Measurements from ENCODE around the gene LEMD1.
"Not testable (repeated sequence)": the region's sequence is repeated elsewhere in the genome, so short reads cannot be mapped to it uniquely, and the experiment has no call there.

Gene LEMD1

DNA sequence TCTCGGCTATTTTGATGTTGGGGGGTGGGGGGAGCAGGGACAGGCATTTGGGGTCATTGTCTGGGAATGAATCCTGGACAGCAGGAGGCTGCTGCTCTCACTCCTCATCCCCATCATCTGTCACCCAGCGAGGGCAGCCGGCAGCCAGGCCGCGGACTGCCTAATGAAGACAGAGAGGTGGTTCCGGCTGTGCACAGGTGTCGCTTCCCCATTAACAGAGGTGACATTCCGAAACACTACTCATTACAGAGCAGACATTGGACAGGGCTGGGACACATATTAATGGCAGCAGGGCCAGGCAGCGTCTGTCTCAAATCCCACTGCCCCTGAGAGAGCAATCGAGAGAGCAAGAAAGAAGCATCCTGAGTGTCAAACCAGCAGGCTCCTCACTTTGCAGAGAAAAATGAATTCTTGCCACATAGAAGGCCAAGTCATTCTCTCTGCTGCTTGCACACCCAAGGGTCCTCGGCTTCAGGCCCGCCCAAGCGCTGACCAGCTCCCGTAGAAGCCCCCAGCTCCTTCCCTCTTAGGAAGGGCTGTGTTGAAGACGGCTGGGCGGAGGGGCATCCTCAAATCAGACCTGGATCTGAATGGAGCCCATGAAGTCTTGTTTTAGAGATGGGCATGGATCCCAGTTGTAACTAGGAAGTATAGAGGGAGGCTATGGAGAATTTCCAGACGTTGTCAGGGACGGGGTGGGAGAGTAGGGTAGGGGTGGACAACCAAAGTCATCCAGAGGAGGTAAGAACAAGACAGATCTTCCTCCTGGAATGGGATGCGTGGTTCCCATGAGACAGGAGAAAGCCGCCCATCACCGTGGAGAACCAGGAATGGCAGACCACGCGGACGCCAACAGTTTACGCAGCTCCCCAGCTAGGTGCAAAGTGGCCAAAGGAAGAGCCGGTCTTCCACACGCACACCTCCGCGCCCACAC, 8.2 kb upstream of the LEMD1 start:
- no peak for DNase-seq (ENCODE audit: low read depth)

DNA sequence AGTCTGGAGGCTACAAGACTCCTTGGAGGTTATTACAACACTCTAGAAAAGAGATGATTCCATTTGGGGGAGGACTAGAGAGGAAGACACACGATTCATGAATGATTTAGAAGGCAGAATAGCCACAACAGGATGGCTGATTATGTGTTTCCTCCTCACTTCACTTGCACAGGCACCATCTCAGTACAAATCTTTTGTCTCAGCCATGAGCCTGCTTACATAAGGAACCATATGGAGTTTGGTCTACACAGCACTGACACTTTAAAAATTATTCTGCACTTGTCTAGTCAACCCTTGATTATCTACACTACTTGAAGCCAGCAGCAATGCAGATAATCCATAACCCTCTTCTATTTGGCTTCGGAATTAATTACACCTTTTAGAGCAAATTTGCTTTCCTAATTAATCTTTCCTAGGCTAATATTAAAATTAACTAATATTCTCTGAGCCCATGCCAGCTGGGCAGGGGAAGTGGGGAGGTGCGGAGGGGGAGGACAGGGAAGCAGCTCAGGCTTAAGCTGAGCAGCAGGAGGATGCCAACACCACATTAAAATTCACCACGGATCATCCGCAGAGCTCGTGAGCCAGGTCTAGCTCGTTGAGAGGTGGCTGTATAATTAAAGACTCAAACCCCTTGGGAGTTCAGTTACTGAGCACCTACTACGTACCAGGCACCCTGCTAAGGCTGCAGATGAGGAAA, 3.2 kb upstream of the LEMD1 start:
- no peak for DNase-seq (ENCODE audit: low read depth)

DNA sequence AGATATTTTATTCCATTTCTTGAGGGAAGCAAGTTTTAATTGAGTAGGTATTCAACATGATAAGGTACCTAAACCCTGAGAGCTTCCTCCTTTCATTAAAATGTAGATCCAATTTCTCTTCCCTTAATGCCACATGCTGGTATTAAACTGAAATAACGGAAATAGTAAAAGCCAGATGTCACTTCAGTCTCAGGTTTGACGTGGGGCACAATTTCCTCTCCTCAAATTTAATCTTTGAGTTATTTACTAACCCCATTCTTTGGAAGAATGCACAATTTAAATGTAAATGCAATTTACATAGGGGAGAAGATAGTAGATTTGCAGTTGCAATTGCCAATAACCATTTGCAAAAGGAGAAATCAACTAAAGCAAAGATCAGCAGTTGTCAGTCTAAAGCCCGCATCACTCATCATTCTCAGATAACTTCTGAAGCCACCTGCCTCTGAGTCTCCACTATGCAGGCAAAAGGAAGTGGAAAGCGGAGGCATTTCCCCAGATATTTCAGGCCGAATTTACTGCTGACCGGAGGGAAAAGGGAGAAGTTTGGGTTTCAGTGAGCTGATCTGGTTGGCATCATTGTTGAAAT, 2.1 kb upstream of the LEMD1 start:
- DNase-seq (ENCODE audit: low read depth): no peak

DNA sequence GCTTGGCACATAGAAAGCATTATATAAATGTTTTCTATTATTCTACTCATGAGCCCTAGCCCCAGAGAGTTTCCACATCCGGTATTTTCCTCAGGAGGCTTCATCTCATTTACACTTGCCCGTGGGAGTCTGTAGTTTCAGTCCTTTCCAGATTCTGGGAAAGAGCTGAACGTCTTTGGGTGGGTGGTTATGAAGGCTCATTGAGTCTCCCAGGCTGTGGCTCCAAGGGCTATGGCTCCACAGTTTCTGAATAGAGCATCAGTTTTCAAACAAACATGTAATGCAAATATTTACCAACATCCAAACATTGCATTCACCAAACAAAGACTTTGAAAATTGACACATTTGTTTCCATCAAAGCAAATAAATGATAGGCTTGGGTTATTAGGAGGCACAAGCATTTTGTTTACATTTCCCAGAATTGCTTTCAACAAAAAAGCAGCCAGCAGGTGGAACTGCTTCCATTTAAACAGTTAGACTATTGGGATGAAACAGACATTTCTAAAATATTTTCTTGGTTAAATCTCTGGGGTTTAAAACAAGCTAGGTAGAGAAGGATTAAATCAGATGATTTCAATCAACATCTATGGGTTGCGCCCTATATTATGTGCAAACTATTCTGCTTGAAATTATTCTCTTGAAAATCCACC, 1.3 kb upstream of the LEMD1 start:
- DNase-seq (ENCODE audit: low read depth): no peak

DNA sequence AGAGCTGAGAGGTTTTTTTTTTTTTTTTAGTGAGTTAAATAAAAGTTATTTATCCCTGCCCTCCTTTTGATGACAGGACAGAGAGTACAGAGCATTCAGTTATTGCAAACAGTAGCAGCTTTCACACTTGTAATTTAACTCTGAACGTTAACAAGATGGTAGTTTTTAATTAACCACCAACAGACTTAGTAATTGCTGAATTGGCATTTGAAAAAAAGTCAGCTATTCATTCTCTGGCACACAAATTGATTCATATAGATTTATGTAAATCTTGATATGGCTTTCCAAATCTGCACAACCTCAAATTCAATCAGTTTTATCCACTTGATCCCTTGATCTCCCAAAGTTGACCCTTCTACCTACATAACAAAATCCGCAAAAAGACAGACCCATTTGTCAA, 918 bp downstream of the LEMD1 start:
- no peak for DNase-seq (ENCODE audit: low read depth)

GRCh38 chr1:205417870-205418635, 3.8 kb downstream of the LEMD1 start:
- no peak for DNase-seq (ENCODE audit: low read depth)

- DNase-seq (ENCODE audit: low read depth): no peak
Observed at GRCh38 chr1:205416322-205416721, 5.5 kb downstream of the LEMD1 start.

DNA sequence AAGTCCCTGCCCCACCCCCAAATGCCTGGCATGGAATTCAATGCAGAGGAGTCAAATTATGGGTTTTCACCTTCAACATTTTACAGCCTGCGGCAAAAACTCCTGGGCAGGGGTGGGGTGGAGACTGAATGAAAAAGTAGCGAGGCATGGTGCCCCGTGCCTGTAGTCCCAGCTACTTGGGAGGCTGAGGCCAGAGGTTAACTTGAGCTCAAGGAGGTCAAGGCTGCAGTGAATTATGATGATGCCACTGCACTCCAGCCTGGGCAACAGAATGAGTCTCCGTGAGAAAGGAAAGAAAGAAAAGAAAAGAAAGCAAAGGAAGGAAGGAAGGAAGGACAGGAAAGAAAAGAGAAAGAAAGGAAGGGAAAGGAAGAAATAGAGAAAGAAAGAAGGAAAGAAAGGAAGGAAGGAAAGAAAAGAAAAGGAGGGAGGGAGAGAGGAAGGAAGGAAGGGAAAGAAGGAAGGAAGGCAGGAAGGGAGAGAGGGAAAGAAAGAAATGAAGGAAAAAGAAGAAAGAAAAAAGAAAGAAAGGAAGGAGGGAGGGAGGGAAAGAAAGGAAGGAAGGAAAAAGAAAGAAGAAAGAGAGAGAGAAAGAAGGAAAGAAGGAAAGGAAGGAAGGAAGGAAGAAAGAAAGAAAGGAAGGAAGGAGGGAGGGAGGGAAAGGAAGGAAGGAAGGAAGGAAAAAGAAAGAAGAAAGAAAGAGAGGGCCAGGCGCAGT, 11.1 kb downstream of the LEMD1 start:
- no peak for DNase-seq (ENCODE audit: low read depth)

DNA sequence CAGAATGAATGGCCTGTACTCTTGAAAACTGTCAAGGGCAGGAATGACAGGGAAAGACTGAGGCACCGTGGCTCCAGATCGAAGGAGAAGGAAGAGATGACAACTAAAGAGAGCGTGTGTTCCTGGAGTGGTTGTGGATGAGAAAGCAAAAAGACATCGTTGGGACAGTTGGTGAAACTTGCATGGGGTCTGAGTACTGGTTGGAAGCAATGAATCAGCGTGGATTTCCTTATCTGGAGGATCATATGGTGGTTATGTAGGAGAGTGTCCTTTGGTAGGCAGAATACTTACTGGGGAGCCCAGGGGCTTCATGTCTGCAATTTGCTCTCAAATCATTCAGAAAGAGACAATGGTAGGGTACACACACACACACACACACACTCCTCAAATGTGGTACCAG, 13.9 kb downstream of the LEMD1 start:
- DNase-seq (ENCODE audit: low read depth): no peak

DNA sequence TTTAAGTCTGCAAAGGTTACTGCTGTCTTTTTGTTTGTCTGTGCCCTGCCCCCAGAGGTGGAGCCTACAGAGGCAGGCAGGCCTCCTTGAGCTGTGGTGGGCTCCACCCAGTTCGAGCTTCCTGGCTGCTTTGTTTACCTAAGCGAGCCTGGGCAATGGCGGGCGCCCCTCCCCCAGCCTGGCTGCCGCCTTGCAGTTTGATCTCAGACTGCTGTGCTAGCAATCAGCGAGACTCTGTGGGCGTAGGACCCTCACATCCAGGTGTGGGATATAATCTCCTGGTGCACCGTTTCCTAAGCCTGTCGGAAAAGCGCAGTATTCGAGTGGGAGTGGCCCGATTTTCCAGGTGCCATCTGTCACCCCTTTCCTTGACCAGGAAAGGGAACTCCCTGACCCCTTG, 15.6 kb downstream of the LEMD1 start:
- not testable (repeated sequence) for DNase-seq (ENCODE audit: low read depth)

DNA sequence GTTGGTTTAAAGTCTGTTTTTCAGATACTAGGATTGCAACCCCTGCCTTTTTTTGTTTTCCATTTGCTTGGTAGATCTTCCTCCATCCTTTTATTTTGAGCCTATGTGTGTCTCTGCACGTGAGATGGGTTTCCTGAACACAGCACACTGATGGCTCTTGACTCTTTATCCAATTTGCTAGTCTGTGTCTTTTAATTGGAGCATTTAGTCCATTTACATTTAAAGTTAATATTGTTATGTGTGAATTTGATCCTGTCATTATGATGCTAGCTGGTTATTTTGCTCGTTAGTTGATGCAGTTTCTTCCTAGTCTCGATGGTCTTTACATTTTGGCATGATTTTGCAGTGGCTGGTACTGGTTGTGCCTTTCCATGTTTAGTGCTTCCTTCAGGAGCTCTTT, 17.4 kb downstream of the LEMD1 start:
- not testable (repeated sequence) for DNase-seq (ENCODE audit: low read depth)

- no peak for DNase-seq (ENCODE audit: low read depth)
Observed at GRCh38 chr1:205398586-205398985, 23.3 kb downstream of the LEMD1 start.

DNA sequence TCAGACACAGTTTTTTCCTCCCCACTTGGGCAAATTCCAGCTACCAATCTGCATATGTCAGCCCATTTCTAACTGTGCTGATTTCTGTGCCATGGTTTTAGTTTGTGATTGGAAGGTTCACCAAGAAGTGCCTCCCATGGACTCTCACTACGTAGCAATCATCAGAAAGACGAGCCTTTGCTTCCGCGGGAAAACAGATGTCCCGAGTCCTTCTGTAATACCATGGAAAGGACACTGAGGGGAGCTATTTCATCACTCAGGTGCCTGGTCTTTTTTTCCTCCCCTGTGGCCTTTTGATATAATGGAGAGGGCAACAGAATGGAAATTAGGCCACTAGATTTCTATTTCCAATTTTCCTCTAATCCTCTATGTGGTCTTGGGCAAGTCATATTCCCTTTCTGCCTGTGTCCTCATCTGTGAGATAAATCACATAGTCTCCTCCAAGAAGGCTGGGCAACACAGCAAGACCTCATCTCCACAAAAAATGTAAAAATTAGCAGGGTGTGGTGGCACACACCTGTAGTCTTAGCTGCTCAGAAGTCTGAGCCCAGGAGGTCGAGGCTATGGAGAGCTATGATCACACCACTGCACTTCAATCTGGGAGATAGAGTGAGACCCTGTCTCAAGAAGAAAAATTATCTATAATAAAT, 24.8 kb downstream of the LEMD1 start:
- DNase-seq (ENCODE audit: low read depth): peak; percentile 67

- DNase-seq (ENCODE audit: low read depth): no peak
Observed at GRCh38 chr1:205395616-205396015, 26.2 kb downstream of the LEMD1 start.

- no peak for DNase-seq (ENCODE audit: low read depth)
Observed at GRCh38 chr1:205392650-205393049, 29.2 kb downstream of the LEMD1 start.

DNA sequence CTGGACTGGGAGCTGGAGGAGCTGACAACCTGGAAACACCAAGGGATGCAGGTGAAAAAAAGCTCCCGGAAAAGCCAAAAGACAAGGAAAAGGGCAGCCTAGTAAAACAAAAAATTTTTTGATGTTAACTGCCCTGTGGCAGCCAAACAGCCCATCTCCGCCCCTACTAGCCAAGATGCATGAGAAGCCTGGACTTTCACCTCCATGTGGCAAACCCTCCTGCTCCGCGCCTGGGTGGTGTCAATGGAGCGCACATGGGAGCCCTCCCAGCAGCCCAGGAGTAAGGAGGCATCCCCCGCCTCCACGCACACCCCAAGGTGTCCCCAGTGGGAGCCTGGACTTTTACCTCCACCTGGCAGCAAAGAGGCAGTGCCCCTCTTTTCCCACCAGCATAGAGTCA, 30.5 kb downstream of the LEMD1 start:
- no peak for DNase-seq (ENCODE audit: low read depth)

- DNase-seq (ENCODE audit: low read depth): no peak
Observed at GRCh38 chr1:205387845-205388244, 34.0 kb downstream of the LEMD1 start.

DNA sequence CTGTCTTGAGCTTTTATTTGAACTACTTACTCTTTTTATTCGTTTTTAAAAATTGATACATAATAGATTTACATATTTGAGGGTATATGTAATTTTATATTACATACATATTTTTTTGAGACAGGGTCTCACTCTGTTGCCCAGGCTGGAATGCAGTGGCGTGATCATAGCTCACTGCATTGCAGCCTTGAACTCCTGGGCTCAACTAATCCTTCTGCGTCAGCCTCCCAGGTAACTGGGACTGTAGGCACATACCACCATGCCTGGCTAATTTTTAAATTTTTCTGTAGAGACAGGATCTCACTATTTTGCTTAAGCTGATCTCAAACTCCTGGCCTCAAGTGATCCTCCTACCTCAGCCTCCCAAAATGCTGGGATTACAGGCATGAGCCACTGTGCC, 38.9 kb downstream of the LEMD1 start:
- not testable (repeated sequence) for DNase-seq (ENCODE audit: low read depth)

DNA sequence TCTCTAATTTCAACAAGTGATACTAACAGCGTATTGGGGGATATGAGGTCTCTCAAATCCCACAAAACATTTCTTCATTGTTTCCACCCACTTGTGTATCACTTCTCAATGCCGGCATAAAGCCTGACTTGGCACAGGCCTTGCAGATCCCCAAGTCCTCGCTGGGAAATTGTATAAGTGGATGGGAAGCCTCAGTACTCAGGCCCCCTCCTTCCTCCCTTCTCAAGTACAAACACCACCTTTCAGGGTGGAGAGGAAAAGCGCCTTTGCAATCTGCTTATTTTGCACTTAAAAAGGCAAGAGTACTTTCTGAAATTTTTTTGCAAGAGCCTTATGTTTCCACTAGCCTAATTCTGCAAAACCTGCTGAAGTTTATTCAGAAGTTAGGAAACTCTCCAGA, 39.3 kb downstream of the LEMD1 start:
- no peak for DNase-seq (ENCODE audit: low read depth)

DNA sequence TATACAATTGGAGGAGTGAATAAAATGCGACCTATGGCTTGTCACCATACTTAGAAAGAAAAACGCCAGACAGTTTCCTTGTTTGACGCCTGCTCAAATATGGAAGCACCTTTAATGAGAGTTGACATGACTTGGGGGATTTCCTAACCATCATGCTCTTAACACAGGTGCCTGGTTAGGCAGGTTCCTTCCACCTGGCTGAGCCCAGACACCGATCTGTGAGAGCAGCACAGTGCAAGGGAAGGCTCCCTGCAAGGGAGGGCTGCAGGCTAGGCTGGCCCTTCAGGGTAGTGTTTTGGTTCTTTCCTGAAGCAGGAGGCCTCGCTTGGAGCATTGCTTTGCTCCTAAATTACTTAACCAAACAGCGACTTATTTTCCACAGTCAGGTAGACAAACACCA, 40.6 kb downstream of the LEMD1 start:
- DNase-seq (ENCODE audit: low read depth): no peak

DNA sequence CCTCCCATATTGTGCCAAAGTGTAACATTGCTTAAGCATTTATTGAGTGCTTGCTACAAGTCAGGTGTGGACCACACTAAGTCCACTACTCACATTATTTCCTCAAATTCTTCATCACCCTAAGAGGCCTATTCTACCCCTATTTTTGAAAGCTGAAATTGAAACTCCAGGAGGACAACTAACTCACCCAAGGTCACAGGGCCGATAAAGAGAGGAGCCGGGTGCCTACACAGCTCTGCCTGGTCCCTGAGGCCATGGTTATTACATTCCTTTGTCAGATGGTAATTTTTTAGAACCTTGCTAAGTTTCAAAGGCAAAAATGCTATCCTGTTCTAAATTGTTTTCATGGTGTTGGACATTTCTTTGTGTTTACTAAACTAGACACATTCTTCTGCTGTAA, 41.0 kb downstream of the LEMD1 start:
- DNase-seq (ENCODE audit: low read depth): no peak

All from iris pigment epithelial cell (primary cell).